IMR-90 (cell line): ENCODE data around the gene EED. TPM values are rescaled to one million over a fixed set of nuclear protein-coding genes. Genes with fewer than 3 reads are reported as not detected.

Experiments
- ATAC-seq: fragments of 200-7000 bp; cut with Tn5 transposase; 2 replicates; pipeline ENCODE4 v1.9.1; 2020; ENCODE audit warnings: low read depth, mild to moderate bottlenecking, moderate library complexity
- BruUV-seq: library from RNA; stranded (reverse); fragments of 400-500 nt; replicated peaks from 2 replicates; lab custom pipeline; 2021; lab: Mats Ljungman, UMichigan
- CTCF ChIA-PET: fragments of 300-600 bp; formaldehyde crosslinking; extraction: SDS; loops from one replicate; lab custom pipeline; 2021; ENCODE audit warnings: antibody characterized with exemption; lab: Yijun Ruan, JAX
- POLR2A ChIA-PET: fragments of 300-600 bp; sonication (Branson Sonifier 250); formaldehyde crosslinking; loops from one replicate; lab custom pipeline; 2022; ENCODE audit warnings: antibody characterized with exemption; ENCODE audit not compliant: unreplicated experiment; lab: Charles Lee
- DNase-seq: peaks from one replicate; pipeline ENCODE4 v3.0.0; 2013
- H2AFZ ChIP-seq: replicated peaks from 2 replicates; pipeline ENCODE3; 2013; ENCODE audit warnings: low read length, mild to moderate bottlenecking; ENCODE audit not compliant: poor library complexity
- H2AK5ac ChIP-seq: 2 replicates; pipeline ENCODE4 v1.6.1; 2013; ENCODE audit warnings: low read depth, low read length, inconsistent platforms
- H2AK9ac ChIP-seq: replicated peaks from 2 replicates; pipeline ENCODE3; 2013; ENCODE audit warnings: mild to moderate bottlenecking, low read depth, low read length, moderate library complexity; ENCODE audit not compliant: poor library complexity
- H2BK120ac ChIP-seq: 2 replicates; pipeline ENCODE4 v1.6.1; 2013; ENCODE audit warnings: low read depth, low read length, inconsistent platforms
- H2BK15ac ChIP-seq: 3 replicates; pipeline ENCODE4 v1.6.1; 2013; ENCODE audit warnings: low read depth, low read length, inconsistent platforms
- H2BK20ac ChIP-seq: 2 replicates; pipeline ENCODE4 v1.6.1; 2013; ENCODE audit warnings: low read depth, mild to moderate bottlenecking, inconsistent platforms, low read length, moderate library complexity
- H2BK5ac ChIP-seq: 2 replicates; pipeline ENCODE4 v1.6.1; 2013; ENCODE audit warnings: mild to moderate bottlenecking, low read depth, low read length, inconsistent platforms; ENCODE audit not compliant: poor library complexity, severe bottlenecking
- H3K14ac ChIP-seq: replicated peaks from 2 replicates; pipeline ENCODE4 v1.6.1; 2013; ENCODE audit warnings: low read depth, low read length, inconsistent platforms
- H3K18ac ChIP-seq: 2 replicates; pipeline ENCODE4 v1.6.1; 2013; ENCODE audit warnings: low read depth, low read length, control low read depth
- H3K23ac ChIP-seq: 2 replicates; pipeline ENCODE4 v1.6.1; 2013; ENCODE audit warnings: low read depth, low read length, inconsistent platforms
- H3K27ac ChIP-seq: 2 replicates; pipeline ENCODE4 v1.5.1; 2013; ENCODE audit warnings: mild to moderate bottlenecking, control low read depth, low read length; ENCODE audit not compliant: insufficient read depth
- H3K27me3 ChIP-seq: 2 replicates; pipeline ENCODE4 v1.6.1; 2013; ENCODE audit warnings: low read length; ENCODE audit not compliant: control insufficient read depth, insufficient read depth
- H3K36me3 ChIP-seq: 2 replicates; pipeline ENCODE4 v1.6.1; 2013; ENCODE audit warnings: low read length, mixed read lengths; ENCODE audit not compliant: control insufficient read depth, insufficient read depth
- H3K4ac ChIP-seq: 2 replicates; pipeline ENCODE4 v1.6.1; 2013; ENCODE audit warnings: low read depth, low read length, inconsistent platforms
- H3K4me1 ChIP-seq: 2 replicates; pipeline ENCODE4 v1.6.1; 2013; ENCODE audit warnings: low read length, mixed read lengths; ENCODE audit not compliant: control insufficient read depth, insufficient read depth
- H3K4me2 ChIP-seq: 2 replicates; pipeline ENCODE4 v1.6.1; 2013; ENCODE audit warnings: low read depth, mild to moderate bottlenecking, control low read depth, low read length, moderate library complexity
- H3K4me3 ChIP-seq: 2 replicates; pipeline ENCODE4 v1.5.1; 2013; ENCODE audit warnings: low read depth, mild to moderate bottlenecking, control low read depth, low read length, moderate library complexity; ENCODE audit not compliant: insufficient read depth
- H3K56ac ChIP-seq: 2 replicates; pipeline ENCODE4 v1.6.1; 2013; ENCODE audit warnings: low read length, inconsistent platforms; ENCODE audit not compliant: insufficient read depth; ENCODE audit errors: extremely low read depth
- H3K79me1 ChIP-seq, 2 experiments: 2 replicates each; pipeline ENCODE4 v1.6.1; 2013; ENCODE audit warnings: low read length in 2 of 2, inconsistent platforms in 1 of 2, low read depth in 1 of 2
- H3K9ac ChIP-seq: 2 replicates; pipeline ENCODE4 v1.6.1; 2013; ENCODE audit warnings: low read depth, low read length, control low read depth
- H3K9me1 ChIP-seq: 2 replicates; pipeline ENCODE4 v1.6.1; 2013; ENCODE audit warnings: low read length, inconsistent platforms; ENCODE audit not compliant: insufficient read depth
- H3K9me3 ChIP-seq: 2 replicates; pipeline ENCODE4 v1.6.1; 2013; ENCODE audit warnings: low read length; ENCODE audit not compliant: control insufficient read depth, insufficient read depth
- H4K20me1 ChIP-seq: 2 replicates; pipeline ENCODE4 v1.6.1; 2013; ENCODE audit warnings: low read length, inconsistent platforms; ENCODE audit not compliant: insufficient read depth
- H4K5ac ChIP-seq: 2 replicates; pipeline ENCODE4 v1.6.1; 2013; ENCODE audit warnings: mild to moderate bottlenecking, low read depth, low read length, control low read depth
- H4K8ac ChIP-seq, 2 experiments: 2 replicates each; pipeline ENCODE4 v1.6.1; 2013; ENCODE audit warnings: low read depth in 2 of 2, low read length in 2 of 2, control low read depth in 1 of 2, inconsistent platforms in 1 of 2
- H4K91ac ChIP-seq: 2 replicates; pipeline ENCODE4 v1.6.1; 2013; ENCODE audit warnings: low read depth, low read length, inconsistent platforms; ENCODE audit not compliant: insufficient read depth
- BHLHE40 ChIP-seq: fragments of 150-350 bp; IDR thresholded peaks from 2 replicates; pipeline ENCODE4 v1.6.1; 2016; ENCODE audit warnings: mild to moderate bottlenecking, low read depth, low read length
- CEBPB ChIP-seq: IDR thresholded peaks from 2 replicates; pipeline ENCODE4 v1.6.1; 2012; ENCODE audit warnings: low read depth, low read length, improper control_type of control experiment
- CHD1 ChIP-seq: IDR thresholded peaks from 2 replicates; pipeline ENCODE4 v1.6.1; 2012; ENCODE audit warnings: low read depth, low read length, improper control_type of control experiment
- FOS ChIP-seq: fragments of 150-350 bp; IDR thresholded peaks from 2 replicates; pipeline ENCODE4 v1.6.1; 2016; ENCODE audit warnings: low read depth, low read length
- MAFK ChIP-seq: IDR thresholded peaks from 2 replicates; pipeline ENCODE4 v1.6.1; 2012; ENCODE audit warnings: low read depth, low read length, improper control_type of control experiment
- MAZ ChIP-seq: IDR thresholded peaks from 2 replicates; pipeline ENCODE4 v1.6.1; 2012; ENCODE audit warnings: low read depth, mild to moderate bottlenecking, low read length, improper control_type of control experiment, moderate library complexity, borderline replicate concordance
- MXI1 ChIP-seq: IDR thresholded peaks from 2 replicates; pipeline ENCODE4 v1.6.1; 2012; ENCODE audit warnings: low read depth, mild to moderate bottlenecking, low read length, moderate library complexity, borderline replicate concordance
- NFE2L2 ChIP-seq: fragments of 150-350 bp; IDR thresholded peaks from 2 replicates; pipeline ENCODE4 v1.6.1; 2016; ENCODE audit warnings: low read depth, mild to moderate bottlenecking, low read length
- POLR2A ChIP-seq: IDR thresholded peaks from 2 replicates; pipeline ENCODE4 v1.6.1; 2012; ENCODE audit warnings: mild to moderate bottlenecking, low read depth, low read length
- RAD21 ChIP-seq: IDR thresholded peaks from 2 replicates; pipeline ENCODE4 v1.6.1; 2012; ENCODE audit warnings: low read length, improper control_type of control experiment
- RCOR1 ChIP-seq: IDR thresholded peaks from 2 replicates; pipeline ENCODE4 v1.6.1; 2012; ENCODE audit warnings: mild to moderate bottlenecking, low read length, improper control_type of control experiment; ENCODE audit not compliant: insufficient replicate concordance
- RFX5 ChIP-seq: IDR thresholded peaks from 2 replicates; pipeline ENCODE4 v1.8.0; 2012; ENCODE audit warnings: low read depth, mild to moderate bottlenecking, low read length, moderate library complexity
- SMC3 ChIP-seq: fragments of 150-350 bp; IDR thresholded peaks from 2 replicates; pipeline ENCODE4 v1.6.1; 2016; ENCODE audit warnings: low read depth, mild to moderate bottlenecking, antibody characterized with exemption, low read length, moderate library complexity
- WGBS, 2 experiments: methylation state at CpG; one replicate each; pipeline versions ENCODE4 v1.1.5 to v1.1.7; 2013; ENCODE audit warnings: missing lambda C conversion rate in 2 of 2; ENCODE audit not compliant: insufficient read length in 1 of 2; ENCODE audit errors: extremely low coverage in 2 of 2; 5-methylcytosine and 5-hydroxymethylcytosine counted together
- dilution Hi-C: fragments of 300-500 bp; cut with HindIII; formaldehyde crosslinking; loops from one replicate; pipeline ENCODE4 v1.14.3; 2018; ENCODE audit warnings: low sequenced_read_pairs; ENCODE audit not compliant: unreplicated experiment
- in situ Hi-C: fragments of 300-500 bp; cut with MboI; formaldehyde crosslinking; loops from 3 replicates; pipeline ENCODE4 v1.14.3; 2019; ENCODE audit warnings: low sequenced_read_pairs, inconsistent platforms, mixed read lengths
- intact Hi-C: fragments of 100-400 bp; cut with micrococcal nuclease; formaldehyde crosslinking; loops from 2 replicates; pipeline ENCODE4 v1.10.0; 2022
- polyA plus RNA-seq, 3 experiments: library from polyadenylated mRNA; depleted of rRNA; stranded (reverse); fragments of >200 nt; gene quantifications; 2 replicates each; pipeline ENCODE4 v1.2.3, GENCODE V29; 2012; ENCODE audit warnings: low replicate concordance in 1 of 3
- total RNA-seq: library from RNA; depleted of rRNA; stranded (reverse); fragments of >200 nt; gene quantifications from 2 replicates; pipeline ENCODE4 v1.2.3, GENCODE V29; 2012
- TF ChIP-seq, protein P1 (sequence below): fragments of 150-350 bp; IDR thresholded peaks from 2 replicates; pipeline ENCODE4 v1.6.1; 2017; ENCODE audit warnings: mild to moderate bottlenecking, antibody characterized with exemption, low read length, low read depth
- TF ChIP-seq, protein P2 (sequence below): conservative IDR thresholded peaks from 2 replicates; pipeline ENCODE4 v1.5.1; 2012; ENCODE audit warnings: mild to moderate bottlenecking, low read depth, low read length, improper control_type of control experiment
- TF ChIP-seq, protein P3 (sequence below): fragments of 150-350 bp; IDR thresholded peaks from 2 replicates; pipeline ENCODE4 v1.6.1; 2016; ENCODE audit warnings: low read depth, mild to moderate bottlenecking, low read length, moderate library complexity, borderline replicate concordance

EED gene
- total and polyA plus RNA-seq, 2 of the 4 experiments (the other 2 are of a cell fraction) = 11.1 to 11.5 TPM

DNA sequence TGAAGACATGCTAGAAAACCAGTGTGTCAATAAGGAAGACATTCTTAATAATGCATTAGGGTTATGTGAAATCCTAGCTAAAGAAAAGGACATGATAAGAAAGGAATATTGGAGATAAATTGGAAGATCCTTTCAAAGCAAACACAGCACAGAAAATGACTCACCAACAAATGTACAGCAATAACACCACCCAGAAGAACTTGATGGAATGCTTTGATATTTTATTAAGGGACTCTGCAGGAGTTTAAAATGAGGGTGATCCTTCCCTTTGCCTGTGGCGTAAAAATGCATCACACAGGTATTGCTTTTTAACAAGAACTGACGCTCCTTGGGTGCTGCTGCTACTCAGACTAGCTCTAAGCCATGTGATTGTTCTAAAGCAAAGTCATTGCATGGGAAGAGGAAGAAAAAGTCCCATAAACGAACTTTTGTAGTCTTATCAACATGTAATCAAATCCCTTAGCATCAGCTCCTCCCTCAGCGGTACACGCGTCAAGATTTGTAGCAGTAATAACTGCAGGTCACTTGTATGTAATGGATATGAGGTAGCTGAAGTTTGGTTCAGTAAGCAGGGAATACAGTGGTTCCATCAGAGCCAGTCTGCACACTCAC lies 48.4 kb upstream of the EED start:
- no peak overlapping the region for H2BK20ac ChIP-seq
- dilution Hi-C loops = no loop called here
- no peak overlapping the region for H3K23ac ChIP-seq
- H3K9me3 ChIP-seq = no peaks in the 10 kb centered on the region
- H3K56ac ChIP-seq = no peak overlapping the region
- POLR2A ChIA-PET = no interaction called here
- H3K4me1 ChIP-seq = peaks cover 8% of the 10 kb centered on the region; the same call in 1 of the 2 replicates
- no peaks in the 10 kb centered on the region for H3K9me1 ChIP-seq
- peaks cover 4 to 9% of the 10 kb centered on the region in 2 experiments; a peak in 2 of 4 replicates for H3K79me1 ChIP-seq
- H3K18ac ChIP-seq = no peak overlapping the region
- H3K9ac ChIP-seq = no peak overlapping the region
- no peak overlapping the region for H3K14ac ChIP-seq
- H2BK5ac ChIP-seq = no peak overlapping the region
- H2AK5ac ChIP-seq = no peak overlapping the region
- no peak overlapping the region for H3K27ac ChIP-seq
- H3K4me2 ChIP-seq = no peak overlapping the region
- BruUV-seq = no TSS peak
- no peak overlapping the region for H4K8ac ChIP-seq
- no peak overlapping the region for H2BK120ac ChIP-seq
- no peak overlapping the region for H2AFZ ChIP-seq
- no peaks in the 10 kb centered on the region for H3K27me3 ChIP-seq
- ATAC-seq (no peak), DNase-seq (no peak)
- H3K4me3 ChIP-seq = no peak overlapping the region
- intact Hi-C loops = no loop called here
- WGBS, 2 experiments = no CpG with 5 or more reads among the region's 6 CpGs
- TF ChIP-seq, protein P1, sequence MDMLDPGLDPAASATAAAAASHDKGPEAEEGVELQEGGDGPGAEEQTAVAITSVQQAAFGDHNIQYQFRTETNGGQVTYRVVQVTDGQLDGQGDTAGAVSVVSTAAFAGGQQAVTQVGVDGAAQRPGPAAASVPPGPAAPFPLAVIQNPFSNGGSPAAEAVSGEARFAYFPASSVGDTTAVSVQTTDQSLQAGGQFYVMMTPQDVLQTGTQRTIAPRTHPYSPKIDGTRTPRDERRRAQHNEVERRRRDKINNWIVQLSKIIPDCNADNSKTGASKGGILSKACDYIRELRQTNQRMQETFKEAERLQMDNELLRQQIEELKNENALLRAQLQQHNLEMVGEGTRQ = no peak
- no peak for TF ChIP-seq SMC3
- no peak for TF ChIP-seq BHLHE40
- TF ChIP-seq, protein P2, sequence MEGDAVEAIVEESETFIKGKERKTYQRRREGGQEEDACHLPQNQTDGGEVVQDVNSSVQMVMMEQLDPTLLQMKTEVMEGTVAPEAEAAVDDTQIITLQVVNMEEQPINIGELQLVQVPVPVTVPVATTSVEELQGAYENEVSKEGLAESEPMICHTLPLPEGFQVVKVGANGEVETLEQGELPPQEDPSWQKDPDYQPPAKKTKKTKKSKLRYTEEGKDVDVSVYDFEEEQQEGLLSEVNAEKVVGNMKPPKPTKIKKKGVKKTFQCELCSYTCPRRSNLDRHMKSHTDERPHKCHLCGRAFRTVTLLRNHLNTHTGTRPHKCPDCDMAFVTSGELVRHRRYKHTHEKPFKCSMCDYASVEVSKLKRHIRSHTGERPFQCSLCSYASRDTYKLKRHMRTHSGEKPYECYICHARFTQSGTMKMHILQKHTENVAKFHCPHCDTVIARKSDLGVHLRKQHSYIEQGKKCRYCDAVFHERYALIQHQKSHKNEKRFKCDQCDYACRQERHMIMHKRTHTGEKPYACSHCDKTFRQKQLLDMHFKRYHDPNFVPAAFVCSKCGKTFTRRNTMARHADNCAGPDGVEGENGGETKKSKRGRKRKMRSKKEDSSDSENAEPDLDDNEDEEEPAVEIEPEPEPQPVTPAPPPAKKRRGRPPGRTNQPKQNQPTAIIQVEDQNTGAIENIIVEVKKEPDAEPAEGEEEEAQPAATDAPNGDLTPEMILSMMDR = no peak
- no peak for TF ChIP-seq CEBPB
- no peak for TF ChIP-seq RAD21
- no peak for TF ChIP-seq RCOR1
- TF ChIP-seq, protein P3, sequence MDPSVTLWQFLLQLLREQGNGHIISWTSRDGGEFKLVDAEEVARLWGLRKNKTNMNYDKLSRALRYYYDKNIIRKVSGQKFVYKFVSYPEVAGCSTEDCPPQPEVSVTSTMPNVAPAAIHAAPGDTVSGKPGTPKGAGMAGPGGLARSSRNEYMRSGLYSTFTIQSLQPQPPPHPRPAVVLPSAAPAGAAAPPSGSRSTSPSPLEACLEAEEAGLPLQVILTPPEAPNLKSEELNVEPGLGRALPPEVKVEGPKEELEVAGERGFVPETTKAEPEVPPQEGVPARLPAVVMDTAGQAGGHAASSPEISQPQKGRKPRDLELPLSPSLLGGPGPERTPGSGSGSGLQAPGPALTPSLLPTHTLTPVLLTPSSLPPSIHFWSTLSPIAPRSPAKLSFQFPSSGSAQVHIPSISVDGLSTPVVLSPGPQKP = no peak
- no peak for TF ChIP-seq MXI1
- TF ChIP-seq POLR2A = no peak
- TF ChIP-seq NFE2L2 = no peak
- TF ChIP-seq CHD1 = no peak
- no peak for TF ChIP-seq FOS
- no peak for TF ChIP-seq RFX5
- TF ChIP-seq MAFK = no peak
- TF ChIP-seq MAZ = no peak
- no peak overlapping the region for H4K91ac ChIP-seq
- H2AK9ac ChIP-seq = no peak overlapping the region
- in situ Hi-C loops = no loop called here
- no peaks in the 10 kb centered on the region for H3K36me3 ChIP-seq
- no peak overlapping the region for H4K5ac ChIP-seq
- CTCF ChIA-PET = interaction anchor here (0.7 to 2.0 kb wide), 3 partner anchors 22 to 154 kb away, joined by 3 to 7 read pairs (median 3); no protein-coding TSS in a partner anchor
- no peaks in the 10 kb centered on the region for H4K20me1 ChIP-seq
- H2BK15ac ChIP-seq = no peak overlapping the region
- H3K4ac ChIP-seq = no peak overlapping the region
